ENCODE data around the gene HOXA10. TPM values are rescaled to one million over a fixed set of nuclear protein-coding genes. Genes with fewer than 3 reads are reported as not detected.

Gene HOXA10
- total RNA-seq, 1 experiment from 2014 or later: 19.6 TPM

DNA sequence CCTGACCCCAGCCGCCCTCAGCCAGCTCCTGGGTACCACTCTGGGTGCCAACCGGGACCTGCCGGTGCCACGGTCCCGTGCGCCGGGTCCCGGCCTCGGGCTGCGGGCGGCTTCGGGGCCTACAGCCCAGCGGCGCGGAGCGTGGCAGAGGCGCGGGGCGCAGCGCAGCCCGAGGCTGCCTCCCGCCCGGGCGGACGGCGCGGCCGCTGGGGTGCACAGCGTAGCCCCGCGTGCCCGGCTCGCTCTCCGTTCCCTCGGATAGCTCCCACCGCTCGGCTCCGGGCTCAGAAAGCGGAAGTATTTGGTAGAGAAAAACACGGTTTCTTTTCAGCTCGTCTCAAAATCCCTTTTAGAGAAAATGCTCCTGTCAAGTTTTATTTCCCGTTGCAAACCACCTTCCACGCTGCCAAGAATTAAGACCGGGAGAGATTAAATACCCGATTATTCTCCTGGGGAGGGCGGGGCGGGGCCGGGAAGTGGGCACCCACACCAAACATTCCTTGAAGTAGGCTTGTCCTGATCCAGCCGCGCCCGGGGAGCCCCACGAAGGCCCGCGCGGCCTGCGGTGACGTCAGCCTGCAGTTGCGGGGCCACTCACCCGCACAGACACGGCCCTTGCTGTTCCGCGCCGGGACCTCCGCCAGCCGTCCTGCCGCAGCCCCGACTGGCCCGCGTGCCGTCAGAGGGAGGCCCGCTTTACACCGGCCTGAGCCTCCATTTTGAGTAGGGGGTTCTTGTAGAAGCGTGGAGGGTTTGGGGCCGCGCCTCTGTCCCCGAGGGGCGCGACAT, 18.6 kb upstream of the HOXA10 start:
- Histone ChIP-seq H3K36me3 (ENCODE audit: control insufficient read depth in 1 of 2, insufficient read depth in 2 of 2, low read length in 2 of 2) (no peaks in the 10 kb centered on the region), H3K4me2 (ENCODE audit: low read length) (no peak overlapping the region), H3K4me3 (replicated peaks in 1 of 2; ENCODE audit: low read depth in 1 of 2, low read length in 2 of 2) (no peak overlapping the region), H4K20me1 (ENCODE audit: insufficient read depth) (no peaks in the 10 kb centered on the region), H3K9ac (ENCODE audit: low read length) (no peak overlapping the region), H3K27ac (ENCODE audit: low read depth, low read length) (no peak overlapping the region), H3K9me2 (ENCODE audit: insufficient read depth) (no peaks in the 10 kb centered on the region), H3K9me3 (ENCODE audit: control insufficient read depth in 1 of 2, insufficient read depth in 1 of 2, low read depth in 1 of 2, low read length in 2 of 2) (no peaks in the 10 kb centered on the region), H2AFZ (ENCODE audit: low read depth, low read length, poor library complexity, severe bottlenecking) (no peak overlapping the region), H3K4me1 (ENCODE audit: control insufficient read depth in 1 of 2, insufficient read depth in 2 of 2, low read length in 2 of 2) (no peaks in the 10 kb centered on the region), H3K79me2 (ENCODE audit: insufficient read depth, low read length) (no peaks in the 10 kb centered on the region), H3K27me3 (ENCODE audit: insufficient read depth, low read length) (no peaks in the 10 kb centered on the region)
- ChIA-PET RAD21 (ENCODE audit: low non-redundant PET in 1 of 2, low total read pairs in 2 of 2, uncharacterized antibody in 2 of 2, unreplicated experiment in 2 of 2) (no interaction called here), CTCF (interaction anchor here (0.9 kb wide), 1 partner anchor 13 kb away, joined by 3 read pairs; no protein-coding TSS in a partner anchor), POLR2A (no interaction called here)
- no peak for TF ChIP-seq TCF7L2 (IDR thresholded peaks at IDR 0.05; ENCODE audit: borderline replicate concordance, extremely low read depth, insufficient read depth, insufficient read length)
- no peak for TF ChIP-seq YY1 (IDR thresholded peaks at IDR 0.05; ENCODE audit: extremely low read depth, insufficient replicate concordance, low read depth, low read length)
- TF ChIP-seq ZFX (IDR thresholded peaks at IDR 0.05): no peak
- TF ChIP-seq, protein P1, sequence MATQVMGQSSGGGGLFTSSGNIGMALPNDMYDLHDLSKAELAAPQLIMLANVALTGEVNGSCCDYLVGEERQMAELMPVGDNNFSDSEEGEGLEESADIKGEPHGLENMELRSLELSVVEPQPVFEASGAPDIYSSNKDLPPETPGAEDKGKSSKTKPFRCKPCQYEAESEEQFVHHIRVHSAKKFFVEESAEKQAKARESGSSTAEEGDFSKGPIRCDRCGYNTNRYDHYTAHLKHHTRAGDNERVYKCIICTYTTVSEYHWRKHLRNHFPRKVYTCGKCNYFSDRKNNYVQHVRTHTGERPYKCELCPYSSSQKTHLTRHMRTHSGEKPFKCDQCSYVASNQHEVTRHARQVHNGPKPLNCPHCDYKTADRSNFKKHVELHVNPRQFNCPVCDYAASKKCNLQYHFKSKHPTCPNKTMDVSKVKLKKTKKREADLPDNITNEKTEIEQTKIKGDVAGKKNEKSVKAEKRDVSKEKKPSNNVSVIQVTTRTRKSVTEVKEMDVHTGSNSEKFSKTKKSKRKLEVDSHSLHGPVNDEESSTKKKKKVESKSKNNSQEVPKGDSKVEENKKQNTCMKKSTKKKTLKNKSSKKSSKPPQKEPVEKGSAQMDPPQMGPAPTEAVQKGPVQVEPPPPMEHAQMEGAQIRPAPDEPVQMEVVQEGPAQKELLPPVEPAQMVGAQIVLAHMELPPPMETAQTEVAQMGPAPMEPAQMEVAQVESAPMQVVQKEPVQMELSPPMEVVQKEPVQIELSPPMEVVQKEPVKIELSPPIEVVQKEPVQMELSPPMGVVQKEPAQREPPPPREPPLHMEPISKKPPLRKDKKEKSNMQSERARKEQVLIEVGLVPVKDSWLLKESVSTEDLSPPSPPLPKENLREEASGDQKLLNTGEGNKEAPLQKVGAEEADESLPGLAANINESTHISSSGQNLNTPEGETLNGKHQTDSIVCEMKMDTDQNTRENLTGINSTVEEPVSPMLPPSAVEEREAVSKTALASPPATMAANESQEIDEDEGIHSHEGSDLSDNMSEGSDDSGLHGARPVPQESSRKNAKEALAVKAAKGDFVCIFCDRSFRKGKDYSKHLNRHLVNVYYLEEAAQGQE (IDR thresholded peaks at IDR 0.05; ENCODE audit: low read depth): no peak
- no peak for TF ChIP-seq CBX3 (IDR thresholded peaks at IDR 0.05; ENCODE audit: low read depth)
- no peak for TF ChIP-seq SRF (IDR thresholded peaks at IDR 0.05; ENCODE audit: low read depth)
- TF ChIP-seq FOSL1 (IDR thresholded peaks at IDR 0.05; ENCODE audit: low read depth): no peak
- TF ChIP-seq, protein P2, sequence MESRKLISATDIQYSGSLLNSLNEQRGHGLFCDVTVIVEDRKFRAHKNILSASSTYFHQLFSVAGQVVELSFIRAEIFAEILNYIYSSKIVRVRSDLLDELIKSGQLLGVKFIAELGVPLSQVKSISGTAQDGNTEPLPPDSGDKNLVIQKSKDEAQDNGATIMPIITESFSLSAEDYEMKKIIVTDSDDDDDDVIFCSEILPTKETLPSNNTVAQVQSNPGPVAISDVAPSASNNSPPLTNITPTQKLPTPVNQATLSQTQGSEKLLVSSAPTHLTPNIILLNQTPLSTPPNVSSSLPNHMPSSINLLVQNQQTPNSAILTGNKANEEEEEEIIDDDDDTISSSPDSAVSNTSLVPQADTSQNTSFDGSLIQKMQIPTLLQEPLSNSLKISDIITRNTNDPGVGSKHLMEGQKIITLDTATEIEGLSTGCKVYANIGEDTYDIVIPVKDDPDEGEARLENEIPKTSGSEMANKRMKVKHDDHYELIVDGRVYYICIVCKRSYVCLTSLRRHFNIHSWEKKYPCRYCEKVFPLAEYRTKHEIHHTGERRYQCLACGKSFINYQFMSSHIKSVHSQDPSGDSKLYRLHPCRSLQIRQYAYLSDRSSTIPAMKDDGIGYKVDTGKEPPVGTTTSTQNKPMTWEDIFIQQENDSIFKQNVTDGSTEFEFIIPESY (IDR thresholded peaks at IDR 0.05; ENCODE audit: extremely low read depth, insufficient replicate concordance, low read length): no peak
- TF ChIP-seq CEBPB (IDR thresholded peaks at IDR 0.05; ENCODE audit: low read depth): no peak
- no peak for TF ChIP-seq JUND (IDR thresholded peaks at IDR 0.05)
- no peak for TF ChIP-seq EGR1 (IDR thresholded peaks at IDR 0.05; ENCODE audit: low read depth)
- TF ChIP-seq, protein P3, sequence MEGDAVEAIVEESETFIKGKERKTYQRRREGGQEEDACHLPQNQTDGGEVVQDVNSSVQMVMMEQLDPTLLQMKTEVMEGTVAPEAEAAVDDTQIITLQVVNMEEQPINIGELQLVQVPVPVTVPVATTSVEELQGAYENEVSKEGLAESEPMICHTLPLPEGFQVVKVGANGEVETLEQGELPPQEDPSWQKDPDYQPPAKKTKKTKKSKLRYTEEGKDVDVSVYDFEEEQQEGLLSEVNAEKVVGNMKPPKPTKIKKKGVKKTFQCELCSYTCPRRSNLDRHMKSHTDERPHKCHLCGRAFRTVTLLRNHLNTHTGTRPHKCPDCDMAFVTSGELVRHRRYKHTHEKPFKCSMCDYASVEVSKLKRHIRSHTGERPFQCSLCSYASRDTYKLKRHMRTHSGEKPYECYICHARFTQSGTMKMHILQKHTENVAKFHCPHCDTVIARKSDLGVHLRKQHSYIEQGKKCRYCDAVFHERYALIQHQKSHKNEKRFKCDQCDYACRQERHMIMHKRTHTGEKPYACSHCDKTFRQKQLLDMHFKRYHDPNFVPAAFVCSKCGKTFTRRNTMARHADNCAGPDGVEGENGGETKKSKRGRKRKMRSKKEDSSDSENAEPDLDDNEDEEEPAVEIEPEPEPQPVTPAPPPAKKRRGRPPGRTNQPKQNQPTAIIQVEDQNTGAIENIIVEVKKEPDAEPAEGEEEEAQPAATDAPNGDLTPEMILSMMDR (IDR thresholded peaks at IDR 0.05 in 2 of 3, conservative IDR thresholded peaks at IDR 0.05 in 1 of 3; ENCODE audit: borderline replicate concordance in 1 of 3, insufficient read depth in 1 of 3, low read depth in 2 of 3, low read length in 2 of 3): no peak
- TF ChIP-seq, protein P4, sequence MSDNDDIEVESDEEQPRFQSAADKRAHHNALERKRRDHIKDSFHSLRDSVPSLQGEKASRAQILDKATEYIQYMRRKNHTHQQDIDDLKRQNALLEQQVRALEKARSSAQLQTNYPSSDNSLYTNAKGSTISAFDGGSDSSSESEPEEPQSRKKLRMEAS (IDR thresholded peaks at IDR 0.05): no peak
- TF ChIP-seq POLR2A (IDR thresholded peaks at IDR 0.05; ENCODE audit: borderline replicate concordance, extremely low read depth, insufficient read depth, insufficient read length): no peak
- no peak for TF ChIP-seq ZNF274 (IDR thresholded peaks at IDR 0.05; ENCODE audit: low read depth, low read length)
- TF ChIP-seq RAD21 (IDR thresholded peaks at IDR 0.05; ENCODE audit: low read depth): no peak
- TF ChIP-seq SIN3A (IDR thresholded peaks at IDR 0.05; ENCODE audit: low read depth): no peak
- TF ChIP-seq SP1 (IDR thresholded peaks at IDR 0.05; ENCODE audit: low read depth): no peak
- no peak for TF ChIP-seq POLR2AphosphoS5 (IDR thresholded peaks at IDR 0.05; ENCODE audit: low read depth, low read length)
- TF ChIP-seq ELF1 (IDR thresholded peaks at IDR 0.05; ENCODE audit: borderline replicate concordance, low read depth): no peak
- no TSS peak for BruUV-seq (replicated peaks)
- intact Hi-C loops (cut with micrococcal nuclease): loop anchor here (10.0 kb wide), 2 partner anchors 552 to 1432 kb away; partner anchors contain the start of gene TAX1BP1
- ATAC-seq (no peak), DNase-seq (ENCODE audit: low read depth, low spot score) (no peak)
